Measurements from ENCODE around the gene MROH2B.

GRCh38 chr5:40957048-40957447, 114.1 kb downstream of the MROH2B start:
- TF ChIP-seq CTCF (IDR thresholded peaks at IDR 0.05): no peak
- TF ChIP-seq EZH2phosphoT487 (IDR thresholded peaks at IDR 0.05): no peak
- TF ChIP-seq EZH2 (IDR thresholded peaks at IDR 0.05): no peak

Measured in neural progenitor cell (in vitro differentiated cells).